ENCODE measurements around the gene SPTBN1. TPM values are rescaled to one million over a fixed set of nuclear protein-coding genes. Genes with fewer than 3 reads are reported as not detected.
A peak's percentile ranks its signal among the peaks of the same experiment; 100 is the strongest.

The SPTBN1 gene
- total and polyA plus RNA-seq, 8 donors = 28.7 to 475 (median 193) TPM

DNA sequence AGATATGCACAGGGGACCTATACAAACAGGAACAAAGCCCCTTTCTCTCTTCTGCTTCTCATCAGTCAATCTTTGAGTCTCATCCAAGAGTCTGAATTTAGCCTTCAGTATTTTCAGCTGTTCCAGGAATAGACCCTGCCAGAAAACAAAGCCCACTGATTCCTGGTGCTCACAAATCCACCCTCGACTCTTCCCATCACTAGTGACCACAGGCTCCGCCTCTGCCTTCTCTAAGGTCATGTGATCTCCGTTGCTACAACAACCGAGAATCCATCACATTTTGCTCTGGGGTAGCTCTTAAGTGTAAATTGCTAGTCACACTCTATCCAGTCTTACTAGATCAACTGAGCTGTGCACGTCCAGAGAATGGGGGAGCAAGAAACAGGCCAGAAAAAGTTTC lies 46.4 kb upstream of the SPTBN1 start:
- DNase-seq = peak in 1 of 2 donors; percentile 68
- no peak for TF ChIP-seq POLR2AphosphoS5 (IDR thresholded peaks at IDR 0.05)
- no peak for TF ChIP-seq EP300 (IDR thresholded peaks at IDR 0.05)
- TF ChIP-seq, protein P1, sequence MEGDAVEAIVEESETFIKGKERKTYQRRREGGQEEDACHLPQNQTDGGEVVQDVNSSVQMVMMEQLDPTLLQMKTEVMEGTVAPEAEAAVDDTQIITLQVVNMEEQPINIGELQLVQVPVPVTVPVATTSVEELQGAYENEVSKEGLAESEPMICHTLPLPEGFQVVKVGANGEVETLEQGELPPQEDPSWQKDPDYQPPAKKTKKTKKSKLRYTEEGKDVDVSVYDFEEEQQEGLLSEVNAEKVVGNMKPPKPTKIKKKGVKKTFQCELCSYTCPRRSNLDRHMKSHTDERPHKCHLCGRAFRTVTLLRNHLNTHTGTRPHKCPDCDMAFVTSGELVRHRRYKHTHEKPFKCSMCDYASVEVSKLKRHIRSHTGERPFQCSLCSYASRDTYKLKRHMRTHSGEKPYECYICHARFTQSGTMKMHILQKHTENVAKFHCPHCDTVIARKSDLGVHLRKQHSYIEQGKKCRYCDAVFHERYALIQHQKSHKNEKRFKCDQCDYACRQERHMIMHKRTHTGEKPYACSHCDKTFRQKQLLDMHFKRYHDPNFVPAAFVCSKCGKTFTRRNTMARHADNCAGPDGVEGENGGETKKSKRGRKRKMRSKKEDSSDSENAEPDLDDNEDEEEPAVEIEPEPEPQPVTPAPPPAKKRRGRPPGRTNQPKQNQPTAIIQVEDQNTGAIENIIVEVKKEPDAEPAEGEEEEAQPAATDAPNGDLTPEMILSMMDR (IDR thresholded peaks at IDR 0.05) = no peak
- TF ChIP-seq POLR2A (IDR thresholded peaks at IDR 0.05) = no peak
- no peaks in the 10 kb centered on the region for H3K9me3 ChIP-seq
- 62 to 76% (median 69%) methylated on average over 5 of the region's 5 CpGs for WGBS, 5 donors
- H3K4me1 ChIP-seq = no peaks in the 10 kb centered on the region
- H3K27ac ChIP-seq = no peak overlapping the region
- intact Hi-C loops (cut with DNase I; ENCODE audit: low total_unique reads) = no loop called here
- H3K4me3 ChIP-seq = no peak overlapping the region
- no peaks in the 10 kb centered on the region for H3K27me3 ChIP-seq
- no peaks in the 10 kb centered on the region for H3K36me3 ChIP-seq

DNA sequence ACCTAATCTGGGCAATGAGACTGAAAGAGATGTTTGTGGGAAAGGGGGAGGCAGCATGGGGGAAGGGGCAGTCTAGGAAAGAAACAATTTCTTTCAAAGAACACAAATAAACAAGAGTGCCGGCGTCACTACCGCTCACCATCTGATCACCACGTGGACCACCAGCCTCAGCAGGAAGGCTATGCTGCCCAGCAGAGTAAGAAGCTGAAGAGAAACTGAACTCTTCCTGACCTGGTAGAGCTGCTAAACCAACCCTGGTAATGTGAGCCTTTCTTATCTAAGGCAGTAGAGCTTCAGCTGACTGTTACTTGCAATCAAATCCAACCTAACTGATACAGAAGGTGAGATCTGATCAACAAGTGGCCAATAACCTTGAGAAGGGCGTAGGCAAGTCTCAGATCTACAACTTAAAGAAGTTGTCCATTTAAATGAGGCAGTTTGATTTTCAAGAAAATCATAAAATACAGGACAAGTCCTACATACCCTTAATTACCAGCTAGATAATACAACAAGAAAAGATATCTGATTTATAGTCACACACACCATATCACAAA lies 44.2 kb upstream of the SPTBN1 start:
- Histone ChIP-seq H3K27me3 (no peaks in the 10 kb centered on the region), H3K9me3 (no peaks in the 10 kb centered on the region), H3K36me3 (no peaks in the 10 kb centered on the region), H3K4me3 (no peak overlapping the region), H3K4me1 (peaks cover 0 to 6% (median 0%) of the 10 kb centered on the region in 4 donors), H3K27ac (no peak overlapping the region)
- no peak for TF ChIP-seq POLR2A (IDR thresholded peaks at IDR 0.05)
- TF ChIP-seq, protein P1 (IDR thresholded peaks at IDR 0.05) = no peak
- TF ChIP-seq EP300 (IDR thresholded peaks at IDR 0.05) = no peak
- TF ChIP-seq POLR2AphosphoS5 (IDR thresholded peaks at IDR 0.05) = no peak
- DNase-seq = no peak
- intact Hi-C loops (cut with DNase I; ENCODE audit: low total_unique reads) = no loop called here
- 72 to 86% (median 78%) methylated on average over 5 of the region's 5 CpGs for WGBS, 5 donors

DNA sequence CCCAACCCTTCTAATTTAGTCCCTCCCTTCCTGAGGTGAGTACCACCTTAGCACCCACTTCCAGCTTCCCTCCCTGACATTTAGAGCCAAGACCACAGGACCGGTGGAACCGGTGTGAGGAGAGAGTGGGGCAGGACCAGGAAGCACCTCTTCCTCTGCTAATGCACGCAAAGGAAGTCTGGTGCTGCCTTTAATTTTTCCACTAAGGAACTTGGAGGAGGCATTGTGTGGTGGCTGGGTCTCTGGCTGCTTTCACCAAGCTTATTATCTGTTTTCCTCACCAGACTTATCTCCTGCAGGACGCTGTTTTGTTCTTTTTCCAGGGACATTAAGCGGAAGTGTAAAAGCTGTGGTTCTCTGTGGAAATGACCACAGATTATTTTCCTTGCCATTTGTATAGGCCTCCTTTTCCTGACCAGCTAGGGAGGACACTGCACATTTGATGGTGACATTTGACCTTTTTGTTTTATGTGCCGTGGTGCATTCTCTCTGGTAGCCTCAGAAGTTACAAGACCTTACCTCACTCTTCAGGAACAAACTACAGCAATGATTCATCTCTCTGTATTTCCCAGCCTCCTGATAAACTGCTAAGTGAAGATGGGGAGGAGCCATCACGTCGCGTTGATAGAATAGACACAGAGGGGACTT lies 39.8 kb upstream of the SPTBN1 start:
- Histone ChIP-seq H3K4me3 (no peak overlapping the region), H3K36me3 (no peaks in the 10 kb centered on the region), H3K4me1 (peaks cover 0 to 7% (median 3%) of the 10 kb centered on the region in 4 donors), H3K27ac (peak overlapping the region; percentile 12 to 44 (median 31)), H3K9me3 (no peaks in the 10 kb centered on the region), H3K27me3 (no peaks in the 10 kb centered on the region)
- peak; percentile 55 to 61 for DNase-seq
- intact Hi-C loops (cut with DNase I; ENCODE audit: low total_unique reads) = no loop called here
- 36 to 49% (median 38%) methylated on average over 9 of the region's 9 CpGs for WGBS, 5 donors
- TF ChIP-seq POLR2AphosphoS5 (IDR thresholded peaks at IDR 0.05) = peak in 2 of 3 donors; percentile 29 to 32
- TF ChIP-seq POLR2A (IDR thresholded peaks at IDR 0.05) = no peak
- TF ChIP-seq, protein P1 (IDR thresholded peaks at IDR 0.05) = no peak

DNA sequence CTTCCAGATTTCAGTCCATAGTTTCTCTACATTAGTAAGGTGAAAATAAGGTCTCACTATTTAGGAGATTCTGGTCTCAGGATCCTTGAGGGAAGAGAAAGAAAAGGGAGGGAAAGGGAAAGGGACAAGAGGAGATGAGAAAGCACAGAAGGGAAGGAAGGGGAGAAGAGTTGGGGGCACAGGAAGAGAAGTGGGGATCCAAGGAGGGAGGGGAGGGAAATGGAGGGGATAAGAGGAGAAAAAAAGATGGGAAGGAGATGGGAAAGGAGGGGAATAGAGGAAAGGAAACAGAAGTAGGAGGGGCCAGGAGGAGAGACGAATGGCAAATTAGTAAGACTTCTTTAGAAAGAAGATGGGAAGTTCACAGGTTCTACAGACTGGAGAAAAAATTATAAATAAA lies 39.2 kb upstream of the SPTBN1 start:
- no peak overlapping the region for H3K4me3 ChIP-seq
- no peaks in the 10 kb centered on the region for H3K36me3 ChIP-seq
- intact Hi-C loops (cut with DNase I; ENCODE audit: low total_unique reads) = no loop called here
- no peaks in the 10 kb centered on the region for H3K27me3 ChIP-seq
- no peak for DNase-seq
- H3K4me1 ChIP-seq = peaks cover 0 to 7% (median 3%) of the 10 kb centered on the region in 4 donors
- 88 to 96% (median 94%) methylated on average over 1 of the region's 1 CpG for whole genome bisulfite sequencing, 5 donors
- no peaks in the 10 kb centered on the region for H3K9me3 ChIP-seq
- TF ChIP-seq EP300 (IDR thresholded peaks at IDR 0.05) (no peak), POLR2AphosphoS5 (IDR thresholded peaks at IDR 0.05) (no peak), POLR2A (IDR thresholded peaks at IDR 0.05) (no peak)
- TF ChIP-seq, protein P1 (IDR thresholded peaks at IDR 0.05) = no peak
- H3K27ac ChIP-seq = peak overlapping the region in 4 of 5 donors; percentile 11 to 44 (median 27)

Measured in stomach (tissue), 9 donors.